ENCODE results near the gene TSPOAP1.

The TSPOAP1 gene

GRCh38 chr17:58283674-58284612, 44.7 kb downstream of the TSPOAP1 start:
- TF ChIP-seq CTCF (IDR thresholded peaks at IDR 0.05; ENCODE audit: low read depth, low read length) (no peak), POLR2A (IDR thresholded peaks at IDR 0.05; ENCODE audit: extremely low read depth, insufficient read length) (no peak), MYC (IDR thresholded peaks at IDR 0.05; ENCODE audit: low read depth, low read length) (no peak), MAX (IDR thresholded peaks at IDR 0.05; ENCODE audit: low read depth, low read length) (no peak)
- DNase-seq (ENCODE audit: low read depth) = peak; percentile 84

GRCh38 chr17:58282442-58282841, 46.2 kb downstream of the TSPOAP1 start:
- peak; percentile 51 for DNase-seq (ENCODE audit: low read depth)
- TF ChIP-seq MAX (IDR thresholded peaks at IDR 0.05; ENCODE audit: low read depth, low read length) = no peak
- TF ChIP-seq MYC (IDR thresholded peaks at IDR 0.05; ENCODE audit: low read depth, low read length) = no peak
- TF ChIP-seq CTCF (IDR thresholded peaks at IDR 0.05; ENCODE audit: low read depth, low read length) = no peak
- no peak for TF ChIP-seq POLR2A (IDR thresholded peaks at IDR 0.05; ENCODE audit: extremely low read depth, insufficient read length)
- H3K4me3 ChIP-seq (ENCODE audit: low read depth, low read length) = peak overlapping the region; percentile 68

More at GRCh38 chr17:58283674-58284612, 44.7 kb downstream of the TSPOAP1 start:
- H3K4me3 ChIP-seq (ENCODE audit: low read depth, low read length) = peak overlapping the region; percentile 68

GRCh38 chr17:58281511-58282011, 47.0 kb downstream of the TSPOAP1 start:
- H3K4me3 ChIP-seq (ENCODE audit: low read depth, low read length) = peak overlapping the region; percentile 91
- TF ChIP-seq MYC (IDR thresholded peaks at IDR 0.05; ENCODE audit: low read depth, low read length) (peak; percentile 71; the same call in 1 of the 2 replicates), CTCF (IDR thresholded peaks at IDR 0.05; ENCODE audit: low read depth, low read length) (no peak), MAX (IDR thresholded peaks at IDR 0.05; ENCODE audit: low read depth, low read length) (peak; percentile 68), POLR2A (IDR thresholded peaks at IDR 0.05; ENCODE audit: extremely low read depth, insufficient read length) (peak; percentile 15)
- peak; percentile 100 for DNase-seq (ENCODE audit: low read depth)

GRCh38 chr17:58280480-58281217, 47.9 kb downstream of the TSPOAP1 start, which contains the start of gene MPO:
TSS of gene MPO (minus strand) at chr17:58280935. CDS start at chr17:58280758, 177 bp downstream.
- peak within 1 kb of the TSS; percentile 91 for H3K4me3 ChIP-seq (ENCODE audit: low read depth, low read length)
- peak; percentile 97 for DNase-seq (ENCODE audit: low read depth)
- TF ChIP-seq POLR2A (IDR thresholded peaks at IDR 0.05; ENCODE audit: extremely low read depth, insufficient read length) (peak; percentile 90), MAX (IDR thresholded peaks at IDR 0.05; ENCODE audit: low read depth, low read length) (0 out of 2 replicates have a peak, but pooled peaks have one; percentile 2), MYC (IDR thresholded peaks at IDR 0.05; ENCODE audit: low read depth, low read length) (no peak)

- DNase-seq (ENCODE audit: low read depth) = peak; percentile 73
- H3K4me3 ChIP-seq (ENCODE audit: low read depth, low read length) = peak overlapping the region; percentile 91
- TF ChIP-seq MYC (IDR thresholded peaks at IDR 0.05; ENCODE audit: low read depth, low read length) (peak; percentile 71), MAX (IDR thresholded peaks at IDR 0.05; ENCODE audit: low read depth, low read length) (peak; percentile 89), POLR2A (IDR thresholded peaks at IDR 0.05; ENCODE audit: extremely low read depth, insufficient read length) (no peak), CTCF (IDR thresholded peaks at IDR 0.05; ENCODE audit: low read depth, low read length) (no peak)
These were observed 48.7 kb downstream of the TSPOAP1 start for GRCh38 chr17:58279736-58280479.
